SK-N-SH (cell line): ENCODE data around the gene NDUFB2. TPM values are rescaled to one million over a fixed set of nuclear protein-coding genes. Genes with fewer than 3 reads are reported as not detected.

Source experiments
- CTCF ChIA-PET: fragments of 300-600, 350-600 bp; formaldehyde crosslinking; extraction: SDS; loops from one replicate; lab custom pipeline; 2021; lab: Yijun Ruan, JAX
- POLR2A ChIA-PET: fragments of 350-600 bp; sonication (Branson Sonifier 250); formaldehyde crosslinking; extraction: SDS; loops from one replicate; lab custom pipeline; 2020; ENCODE audit warnings: antibody characterized with exemption, inconsistent platforms; lab: Yijun Ruan, JAX
- DNase-seq: peaks from one replicate; pipeline ENCODE4 v3.0.0; 2012
- H2AFZ ChIP-seq: fragments of 200-600 bp; sonication (generic); 2 replicates; pipeline ENCODE4 v1.8.1; 2016; ENCODE audit warnings: antibody characterized with exemption, mild to moderate bottlenecking, low read depth
- H3F3A ChIP-seq: fragments of 200-600 bp; sonication (generic); replicated peaks from 2 replicates; pipeline ENCODE3; 2016; ENCODE audit warnings: antibody characterized with exemption, mild to moderate bottlenecking; ENCODE audit not compliant: insufficient read depth
- H3K27ac ChIP-seq, 2 experiments: fragments of 200-500 bp in 1 of 2; fragments of 200-600 bp in 1 of 2; sonication (Bioruptor generic) in 1 of 2; sonication (generic), shearing (Covaris generic) in 1 of 2; 2 replicates each; pipeline versions ENCODE4 v1.5.1 to v1.6.1; 2014 to 2016; ENCODE audit warnings: low read depth in 2 of 2, inconsistent platforms in 1 of 2, low read length in 1 of 2, mild to moderate bottlenecking in 1 of 2, mixed read lengths in 1 of 2
- H3K27me3 ChIP-seq: fragments of 200-600 bp; sonication (generic), shearing (Covaris generic); 2 replicates; pipeline ENCODE4 v1.6.1; 2016; ENCODE audit warnings: mixed run types; ENCODE audit not compliant: insufficient read depth
- H3K36me3 ChIP-seq, 2 experiments: fragments of 200-500 bp in 1 of 2; fragments of 200-600 bp in 1 of 2; sonication (Bioruptor generic) in 1 of 2; sonication (generic) in 1 of 2; replicated peaks in 1 of 2; 2 replicates each; pipeline versions ENCODE3 to v1.5.1; 2014 to 2016; ENCODE audit warnings: low read length in 1 of 2, mild to moderate bottlenecking in 1 of 2; ENCODE audit not compliant: insufficient read depth in 2 of 2, control insufficient read depth in 1 of 2
- H3K4me1 ChIP-seq, 2 experiments: fragments of 200-500 bp in 1 of 2; fragments of 200-600 bp in 1 of 2; sonication (Bioruptor generic) in 1 of 2; sonication (generic), shearing (Covaris generic) in 1 of 2; 2 replicates each; pipeline versions ENCODE4 v1.5.1 to v1.6.1; 2014 to 2016; ENCODE audit warnings: low read depth in 1 of 2, low read length in 1 of 2, mixed run types in 1 of 2; ENCODE audit not compliant: insufficient read depth in 2 of 2, control insufficient read depth in 1 of 2
- H3K4me2 ChIP-seq: fragments of 200-600 bp; sonication (generic), shearing (Covaris generic); 2 replicates; pipeline ENCODE4 v1.6.1; 2017; ENCODE audit warnings: mixed run types
- H3K4me3 ChIP-seq, 2 experiments: fragments of 200-500 bp in 1 of 2; fragments of 200-600 bp in 1 of 2; sonication (Bioruptor generic) in 1 of 2; sonication (generic), shearing (Covaris generic) in 1 of 2; 2 replicates each; pipeline versions ENCODE4 v1.5.1 to v1.8.1; 2014 to 2016; ENCODE audit warnings: low read depth in 2 of 2, inconsistent platforms in 1 of 2, low read length in 1 of 2, mild to moderate bottlenecking in 1 of 2, mixed read lengths in 1 of 2, moderate library complexity in 1 of 2
- H3K79me2 ChIP-seq: fragments of 200-600 bp; sonication (generic); 2 replicates; pipeline ENCODE4 v1.8.1; 2017; ENCODE audit warnings: mild to moderate bottlenecking; ENCODE audit not compliant: insufficient read depth
- H3K9ac ChIP-seq: fragments of 200-600 bp; sonication (generic); 2 replicates; pipeline ENCODE4 v1.6.1; 2017; ENCODE audit warnings: mixed run types
- H3K9me2 ChIP-seq: fragments of 200-600 bp; sonication (generic); 2 replicates; pipeline ENCODE4 v1.6.1; 2017; ENCODE audit warnings: mixed run types
- H3K9me3 ChIP-seq: fragments of 200-600 bp; sonication (generic); 2 replicates; pipeline ENCODE4 v1.6.1; 2017; ENCODE audit warnings: mixed run types, mild to moderate bottlenecking, moderate library complexity
- H4K20me1 ChIP-seq: fragments of 200-600 bp; sonication (generic); 2 replicates; pipeline ENCODE4 v1.6.1; 2017; ENCODE audit warnings: mild to moderate bottlenecking, mixed run types; ENCODE audit not compliant: insufficient read depth
- CTCF ChIP-seq: fragments of 200-600 bp; sonication (generic); IDR thresholded peaks from 2 replicates; pipeline ENCODE4 v1.6.1; 2017; ENCODE audit warnings: antibody characterized with exemption, mild to moderate bottlenecking, moderate library complexity
- ELF1 ChIP-seq: IDR thresholded peaks from 2 replicates; pipeline ENCODE4 v1.4.0; 2012
- FOXJ3 ChIP-seq: sonication (generic); formaldehyde crosslinking; IDR thresholded peaks from 2 replicates; pipeline ENCODE4 v1.5.1; 2020; ENCODE audit warnings: mild to moderate bottlenecking, missing genetic modification reagents
- FOXM1 ChIP-seq: IDR thresholded peaks from 2 replicates; pipeline ENCODE4 v1.4.0; 2012; ENCODE audit warnings: low read depth, mild to moderate bottlenecking
- JUND ChIP-seq: IDR thresholded peaks from 2 replicates; pipeline ENCODE4 v1.4.0; 2012
- MEF2A ChIP-seq: IDR thresholded peaks from 2 replicates; pipeline ENCODE4 v1.4.0; 2012; ENCODE audit warnings: low read depth, borderline replicate concordance
- MXI1 ChIP-seq: IDR thresholded peaks from 2 replicates; pipeline ENCODE4 v1.6.1; 2012; ENCODE audit warnings: mild to moderate bottlenecking, low read depth, low read length, improper control_type of control experiment
- NRF1 ChIP-seq: IDR thresholded peaks from 2 replicates; pipeline ENCODE4 v1.6.1; 2012; ENCODE audit warnings: low read depth, mild to moderate bottlenecking, low read length
- PBX3 ChIP-seq: IDR thresholded peaks from 2 replicates; pipeline ENCODE4; 2012
- REST ChIP-seq: IDR thresholded peaks from 2 replicates; pipeline ENCODE4 v1.6.1; 2012; ENCODE audit warnings: mild to moderate bottlenecking, low read depth, low read length, moderate library complexity
- RFX5 ChIP-seq: IDR thresholded peaks from 2 replicates; pipeline ENCODE4 v1.6.1; 2012; ENCODE audit warnings: mild to moderate bottlenecking, improper control_type of control experiment, low read length
- SIN3A ChIP-seq: IDR thresholded peaks from 2 replicates; pipeline ENCODE4 v1.6.1; 2012; ENCODE audit warnings: low read depth, mild to moderate bottlenecking, low read length, moderate library complexity, borderline replicate concordance
- TAF1 ChIP-seq: IDR thresholded peaks from 2 replicates; pipeline ENCODE4 v1.6.1; 2012; ENCODE audit warnings: low read depth, mild to moderate bottlenecking, low read length, moderate library complexity, borderline replicate concordance
- USF2 ChIP-seq: fragments of 150-350 bp; IDR thresholded peaks from 2 replicates; pipeline ENCODE4 v1.6.1; 2017; ENCODE audit warnings: antibody characterized with exemption, low read length, low read depth, borderline replicate concordance
- WGBS: methylation state at CpG from one replicate; pipeline ENCODE4 v1.1.6; 2017; ENCODE audit warnings: low lambda C conversion rate; 5-methylcytosine and 5-hydroxymethylcytosine counted together
- polyA plus RNA-seq, 3 experiments: library from polyadenylated mRNA; depleted of rRNA; stranded (reverse); fragments of >200 nt; gene quantifications; 2 replicates each; pipeline ENCODE4 v1.2.3, GENCODE V29; 2012

The NDUFB2 gene
- polyA plus RNA-seq, 1 of the 3 experiments (the other 2 are of a cell fraction): 1,214 TPM

GRCh38 chr7:140697447-140698143 lies 1.1 kb downstream of the NDUFB2 start:
- Histone ChIP-seq H3F3A (peaks cover 3% of the 10 kb centered on the region), H3K9ac (peak overlapping the region; percentile 85), H4K20me1 (peaks cover 4% of the 10 kb centered on the region), H3K4me2 (peak overlapping the region; percentile 89), H3K36me3 (peaks cover 3 to 12% of the 10 kb centered on the region in 2 experiments), H3K9me2 (no peaks in the 10 kb centered on the region), H3K79me2 (peaks cover 54% of the 10 kb centered on the region), H3K27me3 (no peaks in the 10 kb centered on the region), H2AFZ (peak overlapping the region; percentile 88), H3K4me1 (peaks cover 15 to 18% of the 10 kb centered on the region in 2 experiments; a peak in 3 of 4 replicates), H3K27ac (peak overlapping the region; percentile 87 to 94), H3K9me3 (no peaks in the 10 kb centered on the region), H3K4me3 (peak overlapping the region; percentile 79 to 95)
- ChIA-PET POLR2A (interaction anchor here (1.0 kb wide), 1 partner anchor 317 kb away, joined by 4 read pairs; the partner anchor contains the start of gene MRPS33), CTCF (interaction anchor here (0.6 to 1.9 kb wide), 6 partner anchors 9 to 227 kb away, joined by 3 to 7 read pairs (median 4); partner anchors contain the start of gene BRAF)
- DNase-seq: no peak
- 26% methylated on average over 24 of the region's 24 CpGs for WGBS
- no peak for TF ChIP-seq FOXM1
- peak; percentile 10; the same call in 1 of the 2 replicates for TF ChIP-seq MXI1
- no peak; the same call in 1 of the 2 replicates for TF ChIP-seq PBX3
- no peak for TF ChIP-seq USF2
- TF ChIP-seq RFX5: no peak
- 0 out of 2 replicates have a peak, but pooled peaks have one; percentile 5 for TF ChIP-seq TAF1

GRCh38 chr7:140698477-140698876 lies 2.0 kb downstream of the NDUFB2 start:
- H3K9ac ChIP-seq: no peak overlapping the region; the same call in 1 of the 2 replicates
- no peak overlapping the region for H2AFZ ChIP-seq
- no peaks in the 10 kb centered on the region for H3K9me2 ChIP-seq
- peaks cover 15 to 18% of the 10 kb centered on the region in 2 experiments; a peak in 3 of 4 replicates for H3K4me1 ChIP-seq
- H3K4me3 ChIP-seq: peak overlapping the region in 1 of 2 experiments; percentile 95; a peak in 1 of 4 replicates
- H3K9me3 ChIP-seq: no peaks in the 10 kb centered on the region
- peak overlapping the region; percentile 89 for H3K4me2 ChIP-seq
- 79% methylated on average over 8 of the region's 8 CpGs for WGBS
- H3F3A ChIP-seq: peaks cover 3% of the 10 kb centered on the region
- H3K27me3 ChIP-seq: no peaks in the 10 kb centered on the region
- POLR2A ChIA-PET: no interaction called here
- peaks cover 3 to 20% of the 10 kb centered on the region in 2 experiments for H3K36me3 ChIP-seq
- peaks cover 63% of the 10 kb centered on the region for H3K79me2 ChIP-seq
- no peak overlapping the region for H3K27ac ChIP-seq
- peaks cover 7% of the 10 kb centered on the region for H4K20me1 ChIP-seq
- no peak for DNase-seq
- CTCF ChIA-PET: interaction anchor here (1.2 to 2.1 kb wide), 4 partner anchors 18 to 28 kb away, joined by 3 to 7 read pairs (median 6); no protein-coding TSS in a partner anchor
- TF ChIP-seq ELF1 (no peak), NRF1 (no peak), CTCF (no peak), MXI1 (no peak), REST (no peak), SIN3A (no peak), FOXJ3 (CRISPR knock-in tag) (no peak), PBX3 (no peak), MEF2A (no peak), USF2 (no peak), JUND (no peak)
